ENCODE data around the gene POLDIP2. TPM values are rescaled to one million over a fixed set of nuclear protein-coding genes. Genes with fewer than 3 reads are reported as not detected.

POLDIP2 gene
- total and polyA plus RNA-seq, 2 of the 13 experiments (the other 11 are each of a cell fraction or from before 2014, with no cell fraction given) = 85.9 to 114 TPM

GRCh38 chr17:28370035-28370743 is 12.9 kb upstream of the POLDIP2 start, which contains the start of gene VTN (continued):
- TF ChIP-seq ZNF513 (CRISPR knock-in tag; conservative IDR thresholded peaks at IDR 0.05) (0 out of 2 replicates have a peak, but pooled peaks have one; percentile 21), HMG20A (CRISPR knock-in tag; IDR thresholded peaks at IDR 0.05; ENCODE audit: borderline replicate concordance) (peak; percentile 85), ZC3H4 (CRISPR knock-in tag; IDR thresholded peaks at IDR 0.05; ENCODE audit: borderline replicate concordance) (no peak), POGK (CRISPR knock-in tag; conservative IDR thresholded peaks at IDR 0.05) (peak; percentile 90), ZNF460 (CRISPR knock-in tag; IDR thresholded peaks at IDR 0.05; ENCODE audit: borderline replicate concordance) (no peak), MTF2 (CRISPR knock-in tag; IDR thresholded peaks at IDR 0.05; ENCODE audit: borderline replicate concordance) (no peak), ZNF101 (CRISPR knock-in tag; IDR thresholded peaks at IDR 0.05; ENCODE audit: borderline replicate concordance, low read depth) (no peak), YEATS2 (CRISPR knock-in tag; IDR thresholded peaks at IDR 0.05; ENCODE audit: borderline replicate concordance) (peak; percentile 38; the same call in 1 of the 2 replicates), ATF1 (CRISPR knock-in tag; IDR thresholded peaks at IDR 0.05) (peak; percentile 64; the same call in 1 of the 2 replicates), FOXP1 (IDR thresholded peaks at IDR 0.05) (0 out of 2 replicates have a peak, but pooled peaks have one; percentile 3), FOXP1 (CRISPR knock-in tag; IDR thresholded peaks at IDR 0.05) (peak; percentile 76), TCF12 (IDR thresholded peaks at IDR 0.05) (no peak), TCF12 (CRISPR knock-in tag; IDR thresholded peaks at IDR 0.05) (peak; percentile 84; the same call in 1 of the 2 replicates), IKZF5 (CRISPR knock-in tag; IDR thresholded peaks at IDR 0.05) (peak; percentile 87), HNRNPH1 (optimal IDR thresholded peaks at IDR 0.05; ENCODE audit: low read depth, low read length) (peak; percentile 46), GTF2F1 (IDR thresholded peaks at IDR 0.05; ENCODE audit: low read length) (no peak), ZNF10 (CRISPR knock-in tag; IDR thresholded peaks at IDR 0.05; ENCODE audit: borderline replicate concordance, low read depth) (no peak), KAT2B (IDR thresholded peaks at IDR 0.05; ENCODE audit: borderline replicate concordance, low read depth, low read length) (peak; percentile 59; the same call in 1 of the 2 replicates), SIX1 (CRISPR knock-in tag; IDR thresholded peaks at IDR 0.05; ENCODE audit: borderline replicate concordance) (peak; percentile 37; the same call in 1 of the 2 replicates), ZNF20 (CRISPR knock-in tag; IDR thresholded peaks at IDR 0.05) (no peak), ATAD3A (CRISPR knock-in tag; IDR thresholded peaks at IDR 0.05) (no peak), YY1 (IDR thresholded peaks at IDR 0.05; ENCODE audit: insufficient read depth, insufficient replicate concordance, low read depth, low read length) (peak; percentile 42), WIZ (CRISPR knock-in tag; IDR thresholded peaks at IDR 0.05) (no peak), DMTF1 (CRISPR knock-in tag; IDR thresholded peaks at IDR 0.05) (no peak), ZNF572 (CRISPR knock-in tag; IDR thresholded peaks at IDR 0.05) (peak; percentile 64; the same call in 1 of the 2 replicates)
